Activated CD8-positive, alpha-beta memory T cell treated with anti-CD3 and anti-CD28 coated beads for 48 hours (primary cell): ENCODE results near the gene TTC38.

ENCODE experiments used
- DNase-seq, 3 experiments: peaks; one replicate each; pipeline ENCODE4 v3.0.0-alpha.2; 2020; ENCODE audit warnings: low read depth in 2 of 3, low spot score in 2 of 3

The TTC38 gene

DNA sequence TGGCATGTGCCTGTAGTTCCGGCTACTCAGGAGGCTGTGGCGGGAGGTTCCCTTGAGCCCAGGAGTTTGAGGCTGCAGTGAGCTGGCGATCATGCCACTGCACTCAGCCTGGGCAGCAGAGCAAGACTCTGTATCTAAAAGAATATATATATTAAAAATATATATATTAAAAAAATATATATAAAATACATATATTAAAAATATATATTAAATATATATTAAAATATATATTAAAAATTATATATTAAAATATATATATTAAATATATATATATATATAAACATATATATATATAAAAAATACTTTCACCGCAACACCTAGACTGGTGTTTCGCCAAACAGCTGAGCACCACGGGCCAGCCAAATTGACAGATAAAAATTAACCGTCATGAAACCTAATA, 8.8 kb downstream of the TTC38 start:
- no peak for DNase-seq

DNA sequence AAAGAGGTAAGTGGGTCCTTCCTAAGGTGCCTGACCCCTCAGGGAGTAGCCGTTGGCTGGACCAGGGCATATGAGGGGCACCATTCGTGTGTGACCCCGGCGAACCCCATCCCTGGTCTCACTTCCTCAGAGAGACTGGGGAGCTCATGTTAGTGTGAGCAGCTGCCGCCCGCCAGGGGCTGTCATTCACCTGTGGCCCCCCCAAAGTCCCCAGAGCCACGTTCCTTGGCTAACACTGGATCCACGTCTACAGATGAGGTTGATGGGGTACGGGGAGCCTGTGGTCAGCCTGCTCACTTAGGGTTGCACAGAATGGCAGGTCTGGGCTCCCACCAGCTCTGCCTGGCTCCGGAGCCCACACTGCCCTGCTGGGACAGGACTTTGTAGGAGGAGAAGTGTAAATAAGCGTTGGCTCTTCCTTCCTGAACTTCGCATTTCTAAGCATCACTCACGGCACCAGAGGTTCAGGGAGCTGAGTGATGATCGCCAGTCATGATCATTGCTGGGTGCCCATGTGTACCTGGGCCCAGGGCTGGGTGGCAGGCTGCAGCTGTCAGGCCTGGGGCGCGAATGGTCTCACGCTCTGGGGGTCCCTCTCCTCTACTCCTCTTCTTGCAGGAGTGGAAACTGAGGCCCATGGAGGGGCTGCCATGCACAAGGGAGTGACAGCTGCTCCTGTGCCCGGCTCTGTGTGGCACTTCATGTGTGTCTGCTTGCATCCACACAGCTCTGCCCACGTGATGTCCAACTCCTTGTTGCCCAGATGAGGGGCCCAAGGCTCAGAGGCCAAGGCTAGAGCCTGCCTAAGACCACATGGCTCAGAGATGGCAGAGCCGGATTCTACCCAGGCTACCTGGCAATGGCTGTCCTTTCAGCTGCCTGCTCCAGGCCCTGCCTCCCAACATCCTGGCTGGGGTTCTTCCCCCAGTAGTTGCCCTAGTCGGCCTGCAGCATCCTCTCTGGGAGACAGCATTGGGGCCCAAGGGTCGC, 11.1 kb downstream of the TTC38 start:
- no peak for DNase-seq

DNA sequence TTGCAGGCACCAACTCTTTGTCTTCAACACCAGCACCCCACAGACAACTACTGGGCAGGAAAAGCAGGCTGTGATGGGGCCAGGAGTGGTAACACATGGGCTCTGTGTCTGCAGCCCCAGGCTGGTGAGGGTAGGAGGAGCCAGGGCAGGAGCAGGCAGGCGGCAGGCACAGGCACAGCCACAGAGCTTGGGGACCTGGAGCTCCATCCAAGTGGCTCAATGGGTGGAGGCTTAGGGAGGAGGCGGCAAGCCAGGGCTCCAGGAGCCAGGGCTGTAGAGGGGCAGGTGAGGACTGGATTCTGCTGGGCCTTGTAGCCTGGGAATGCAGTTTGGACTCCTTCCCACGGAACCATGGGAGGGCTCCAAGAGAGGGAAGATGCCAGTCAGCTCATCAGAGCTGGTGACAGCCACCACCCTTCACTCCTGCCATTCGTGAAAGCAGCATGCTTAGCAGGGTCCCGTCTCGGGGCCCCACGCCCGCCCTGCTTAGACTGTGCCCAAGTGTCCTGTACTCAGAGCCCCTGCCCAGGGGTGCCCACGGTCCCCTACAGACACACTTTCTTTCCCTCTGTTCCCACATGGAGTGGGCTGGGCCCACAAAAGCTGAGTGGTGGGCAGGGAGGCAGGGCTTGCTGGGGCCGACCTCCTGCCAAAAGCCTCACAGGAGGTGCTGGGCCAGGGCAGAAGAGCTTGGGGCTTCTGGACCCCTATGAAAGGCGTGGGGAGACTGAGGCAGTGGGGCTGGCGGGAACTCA, 12.4 kb downstream of the TTC38 start:
- no peak for DNase-seq

DNA sequence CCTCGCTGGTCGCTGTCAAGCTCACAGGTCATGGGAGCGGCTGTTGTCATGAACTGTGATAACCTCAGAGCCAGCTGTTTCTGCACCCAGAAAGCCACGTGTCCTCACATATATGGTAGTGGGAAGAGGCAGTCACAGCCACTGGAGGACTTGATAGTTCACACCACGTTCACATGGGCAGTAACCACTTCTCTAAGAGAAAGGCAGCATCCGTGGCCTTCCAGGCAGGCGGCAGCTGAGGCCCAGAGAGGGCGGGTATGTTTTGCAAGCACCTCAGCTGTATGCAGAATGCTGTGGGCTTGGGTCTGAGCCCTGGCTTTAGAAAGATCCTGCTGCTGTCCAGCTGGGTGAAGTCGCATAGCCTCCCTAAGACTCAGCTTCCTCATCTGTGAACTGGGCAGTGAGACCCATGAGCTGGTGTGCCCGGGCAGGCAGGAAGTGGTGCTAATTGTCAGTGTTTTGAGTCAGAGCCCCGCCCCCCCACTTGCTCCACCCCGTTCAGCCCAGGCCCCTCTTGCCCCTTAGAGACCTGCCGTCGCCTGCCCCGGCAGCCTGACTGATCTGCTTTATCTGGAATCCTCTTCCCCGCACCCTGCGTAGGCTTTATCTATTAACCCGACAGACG, 13.3 kb downstream of the TTC38 start:
- DNase-seq, result no peak

DNA sequence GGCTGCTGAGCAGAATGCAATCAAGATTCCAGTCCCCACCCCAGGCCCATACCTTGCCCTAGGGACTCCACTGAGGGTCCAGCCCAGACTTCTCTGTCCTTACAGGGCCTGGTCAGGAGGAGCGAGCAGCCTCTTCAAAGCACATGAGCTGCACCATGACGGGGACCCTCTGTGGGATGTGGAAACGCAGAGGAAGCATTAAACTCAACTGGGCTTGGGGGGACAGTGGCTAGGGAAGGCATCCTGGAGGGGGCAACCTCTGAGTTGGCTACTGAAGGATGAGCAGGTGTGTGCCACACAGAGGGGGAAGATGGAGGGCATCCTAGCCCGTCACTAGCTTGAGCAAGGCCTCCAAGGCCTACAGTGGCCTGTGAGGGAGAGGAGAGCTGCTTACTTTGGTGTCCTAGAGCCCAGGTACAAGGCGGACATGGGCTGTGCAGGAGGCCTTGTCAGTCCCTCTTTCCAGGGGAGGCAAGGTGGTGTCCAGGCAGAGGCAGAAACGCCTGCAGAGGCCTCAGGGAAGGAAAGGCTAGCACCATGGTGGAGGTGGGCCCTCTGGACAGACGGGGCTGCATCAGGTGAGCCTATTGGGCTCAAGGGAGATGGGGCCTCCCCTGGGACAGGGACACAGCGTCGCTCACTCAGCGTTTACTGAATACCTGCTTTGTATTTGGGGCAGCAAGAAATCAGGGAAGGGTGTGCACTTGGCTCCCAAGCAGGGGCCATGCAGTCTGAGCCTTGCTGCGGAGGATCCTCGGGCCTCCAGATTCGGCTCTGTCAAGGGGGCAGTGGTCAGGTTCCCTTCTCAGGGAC, 14.3 kb downstream of the TTC38 start:
- no peak for DNase-seq

DNA sequence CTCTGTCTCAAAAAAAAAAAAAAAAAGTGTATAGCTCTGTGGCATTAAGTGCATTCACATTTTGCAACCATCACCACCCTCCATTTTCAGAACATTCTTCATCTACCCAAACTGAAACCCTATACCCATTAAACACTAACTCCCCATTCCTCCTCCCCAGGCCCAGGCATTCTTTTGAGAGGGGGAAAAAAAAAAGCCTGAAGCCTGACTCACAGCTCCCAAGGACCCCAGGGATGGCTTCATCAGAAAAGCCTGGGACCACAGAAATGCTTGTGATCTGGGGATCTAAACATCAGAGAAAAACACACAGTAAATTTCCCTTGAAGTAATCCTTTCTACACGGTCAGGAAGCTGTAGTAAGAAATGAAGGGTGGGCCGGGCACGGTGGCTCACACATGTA, 18.2 kb downstream of the TTC38 start:
- DNase-seq, result no peak

DNA sequence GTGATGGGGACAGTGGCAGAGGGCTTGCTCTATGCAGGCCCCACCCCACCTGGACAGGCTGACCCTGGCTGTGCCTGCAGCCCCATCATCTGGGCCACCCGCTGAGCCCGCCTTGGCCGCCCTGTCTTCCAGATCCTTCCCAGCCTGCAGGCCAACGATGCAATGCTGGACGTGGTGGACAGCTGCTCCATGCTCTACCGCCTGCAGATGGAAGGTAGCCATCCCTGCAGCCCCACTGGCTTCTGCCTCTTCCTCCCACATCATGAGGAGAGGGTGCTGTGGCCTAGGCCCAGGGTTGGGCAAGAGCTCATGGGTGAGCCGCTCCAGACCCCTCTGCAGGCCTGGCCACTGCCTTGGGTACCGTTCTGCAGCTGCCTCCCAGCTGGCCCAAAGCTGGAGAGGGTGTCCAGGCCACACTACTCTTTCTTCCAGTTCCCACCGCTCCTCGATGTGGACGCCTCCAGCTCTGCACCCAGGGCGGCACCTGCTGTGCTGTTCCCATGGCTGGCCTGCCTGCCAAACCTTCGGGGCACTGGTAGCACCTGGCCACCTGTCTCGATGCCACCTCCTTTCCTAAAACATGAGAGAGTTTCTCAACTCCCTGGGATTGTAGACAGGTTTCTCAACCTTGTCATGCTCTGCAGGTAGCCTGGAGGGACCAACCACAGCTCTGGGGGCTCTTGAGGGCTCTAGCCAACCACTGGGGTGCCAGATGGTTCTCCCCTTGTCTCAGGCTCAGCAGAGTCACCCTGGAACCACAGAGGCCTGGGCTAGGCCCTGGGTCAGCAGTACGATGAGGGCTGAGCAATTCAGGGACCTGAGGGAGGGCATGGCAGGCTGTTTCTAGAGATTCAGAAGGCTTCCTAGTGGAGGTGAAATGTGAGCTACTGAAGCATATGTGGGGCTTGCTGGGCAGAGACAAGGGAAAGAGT, 19.4 kb downstream of the TTC38 start:
- no peak for DNase-seq

DNA sequence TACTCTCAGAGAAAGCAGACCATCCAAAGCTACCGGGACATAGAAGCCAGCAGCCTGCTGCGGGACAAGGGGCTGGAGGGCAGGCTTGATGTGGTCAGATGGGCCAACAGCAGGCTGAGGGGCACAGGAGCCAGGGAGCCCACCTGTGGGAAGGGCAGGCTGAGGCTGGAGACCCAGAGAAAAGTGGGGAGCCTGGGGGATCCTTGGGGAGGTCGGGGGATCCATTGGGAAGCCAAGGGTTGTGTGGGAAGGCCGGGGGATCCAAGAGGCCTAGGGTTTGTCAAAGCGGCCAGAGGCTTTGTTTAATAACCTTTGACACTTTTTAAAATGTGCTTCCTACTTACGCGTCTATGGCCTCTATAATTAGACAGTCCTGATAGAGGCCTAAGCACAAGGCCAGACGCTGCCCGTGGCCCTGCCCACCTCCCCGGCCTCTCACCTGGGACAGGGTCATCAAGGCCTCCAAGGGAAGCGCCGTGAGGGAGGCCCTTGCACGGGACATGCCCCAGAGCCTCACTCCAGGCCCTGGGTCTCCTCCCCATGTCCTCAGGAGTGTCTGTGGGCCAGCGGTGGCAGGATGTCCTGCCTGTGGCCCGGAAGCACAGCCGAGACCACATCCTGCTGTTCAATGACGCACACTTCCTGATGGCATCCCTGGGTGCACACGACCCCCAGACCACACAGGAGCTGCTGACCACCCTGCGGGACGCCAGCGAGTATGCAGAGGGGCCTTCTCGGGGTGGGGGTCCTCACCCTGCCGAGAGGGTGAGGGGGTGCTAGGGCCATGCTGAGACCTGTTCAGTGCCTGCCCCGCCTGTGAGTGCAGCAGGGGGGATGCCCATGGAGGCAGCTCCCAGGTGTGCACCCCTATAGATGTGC, 20.3 kb downstream of the TTC38 start:
- no peak for DNase-seq

DNA sequence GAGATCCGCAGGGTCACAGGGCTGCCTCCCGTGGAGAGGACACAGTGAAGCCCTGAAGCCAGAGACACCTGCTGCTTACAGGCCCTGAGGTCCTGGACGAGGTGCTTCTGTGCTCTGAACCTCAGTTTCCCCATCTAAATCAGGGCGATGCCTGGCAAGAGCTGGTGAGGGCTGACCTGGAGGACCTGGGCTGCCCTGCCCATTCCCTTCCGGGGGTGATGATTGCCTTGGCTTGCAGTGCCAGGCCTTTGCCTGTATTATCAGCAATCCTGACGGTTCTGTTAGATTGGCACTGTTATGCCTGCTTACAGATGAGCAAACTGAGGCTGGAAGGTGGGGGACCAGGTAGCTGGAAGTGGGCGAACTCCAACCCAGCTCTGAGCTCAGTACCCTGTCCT, 21.0 kb downstream of the TTC38 start:
- no peak for DNase-seq

DNA sequence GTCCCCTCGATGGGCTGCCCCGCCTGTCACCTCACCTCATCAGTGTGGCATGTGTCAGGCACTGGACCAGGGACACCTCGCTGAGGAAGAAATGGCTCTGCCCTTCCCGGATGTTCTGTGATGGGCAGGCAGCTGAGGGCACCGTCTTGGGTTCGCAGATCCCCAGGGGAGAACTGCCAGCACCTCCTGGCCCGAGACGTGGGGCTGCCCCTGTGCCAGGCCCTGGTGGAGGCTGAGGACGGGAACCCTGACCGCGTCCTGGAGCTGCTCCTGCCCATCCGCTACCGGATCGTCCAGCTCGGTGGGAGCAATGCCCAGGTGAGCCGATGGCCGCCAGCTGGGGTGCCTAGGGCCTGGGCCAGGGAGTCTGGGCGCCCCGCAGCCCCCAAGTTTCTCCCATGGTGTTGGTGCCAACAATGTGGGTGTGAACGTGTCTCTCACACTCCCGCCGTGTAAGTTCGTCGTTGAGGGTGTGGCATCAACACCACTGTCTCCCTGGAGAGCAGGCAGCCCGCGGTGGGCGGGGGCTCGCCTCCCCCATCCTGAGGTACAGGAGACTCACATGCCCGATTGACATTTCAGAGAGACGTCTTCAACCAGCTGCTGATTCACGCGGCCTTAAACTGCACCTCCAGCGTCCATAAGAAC, 21.6 kb downstream of the TTC38 start:
- DNase-seq, result no peak

DNA sequence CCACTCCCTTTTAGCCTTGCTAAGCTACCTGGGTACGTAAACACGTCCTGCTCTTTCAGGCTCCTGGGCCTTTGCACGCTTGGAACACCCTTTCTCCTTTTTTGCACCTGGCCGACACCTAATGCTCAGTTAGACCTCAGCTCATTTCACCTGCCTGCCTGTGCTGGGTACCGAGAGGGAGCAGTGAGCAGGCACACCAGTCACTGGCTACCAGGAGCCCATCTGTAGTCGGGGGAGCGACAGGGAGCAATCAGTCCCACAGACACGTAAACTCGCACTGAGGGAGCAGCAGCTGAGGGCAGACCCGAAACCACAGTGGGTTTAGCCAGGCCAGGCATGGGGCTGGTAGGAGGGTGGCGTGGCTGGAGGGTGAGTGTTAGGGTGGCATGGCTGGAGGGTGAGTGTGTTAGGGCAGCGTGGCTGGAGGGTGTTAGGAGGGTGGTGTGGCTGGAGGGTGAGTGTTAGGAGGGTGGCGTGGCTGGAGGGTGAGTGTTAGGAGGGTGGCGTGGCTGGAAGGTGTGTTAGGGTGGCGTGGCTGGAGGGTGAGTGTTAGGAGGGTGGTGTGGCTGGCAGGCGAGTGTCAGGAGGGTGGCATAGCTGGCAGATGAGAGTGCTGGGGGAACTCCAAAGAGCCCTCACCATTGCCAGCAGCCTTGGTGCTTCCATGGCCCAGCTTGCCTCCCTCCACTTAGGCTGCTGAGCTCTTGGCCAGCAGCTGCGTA, 22.5 kb downstream of the TTC38 start:
- DNase-seq, result no peak

DNA sequence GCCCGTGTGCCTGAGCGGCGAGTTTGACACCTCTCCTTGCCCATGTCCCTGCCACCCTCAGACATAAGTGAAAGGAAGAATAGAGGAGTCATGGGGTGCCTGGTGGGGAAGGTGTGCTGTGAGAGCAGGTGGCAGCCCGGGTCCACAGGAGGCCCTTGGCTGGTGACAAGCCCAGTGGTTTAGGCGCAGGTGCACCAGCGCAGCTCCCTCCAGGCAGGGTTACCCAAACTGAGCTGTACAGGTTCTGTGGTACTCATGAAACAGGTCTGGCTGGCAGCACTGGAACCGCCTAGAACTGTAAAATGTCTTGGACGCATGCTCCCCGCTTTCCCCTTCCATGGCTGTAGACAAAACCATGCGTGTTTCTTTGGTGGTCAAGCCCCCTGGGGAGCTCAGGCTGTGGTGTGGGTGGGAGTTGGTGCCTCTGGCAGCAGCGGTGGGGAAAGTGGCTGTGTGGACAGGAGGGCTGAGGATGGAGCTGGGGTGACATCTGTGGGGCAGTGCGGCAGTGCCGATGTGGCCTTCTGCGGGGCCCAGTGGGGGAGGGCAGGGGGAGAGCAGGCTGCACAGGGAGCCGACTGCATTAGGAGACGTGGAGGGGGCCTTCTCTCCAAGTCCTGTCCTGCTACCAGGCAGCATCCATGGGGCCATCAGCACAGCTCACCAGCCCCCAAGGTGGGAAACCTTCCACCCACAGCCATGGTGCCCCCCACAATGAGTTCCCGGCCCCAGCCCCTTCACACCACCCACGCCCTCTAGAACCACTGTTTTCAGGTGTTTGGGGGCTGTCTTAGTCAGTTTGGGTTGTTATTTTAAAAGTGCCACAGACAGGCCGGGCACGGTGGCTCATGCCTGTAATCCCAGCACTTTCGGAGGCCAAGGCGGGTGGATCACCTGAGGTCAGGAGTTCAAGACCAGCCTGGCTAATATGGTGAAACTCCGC, 23.3 kb downstream of the TTC38 start:
- no peak for DNase-seq

DNA sequence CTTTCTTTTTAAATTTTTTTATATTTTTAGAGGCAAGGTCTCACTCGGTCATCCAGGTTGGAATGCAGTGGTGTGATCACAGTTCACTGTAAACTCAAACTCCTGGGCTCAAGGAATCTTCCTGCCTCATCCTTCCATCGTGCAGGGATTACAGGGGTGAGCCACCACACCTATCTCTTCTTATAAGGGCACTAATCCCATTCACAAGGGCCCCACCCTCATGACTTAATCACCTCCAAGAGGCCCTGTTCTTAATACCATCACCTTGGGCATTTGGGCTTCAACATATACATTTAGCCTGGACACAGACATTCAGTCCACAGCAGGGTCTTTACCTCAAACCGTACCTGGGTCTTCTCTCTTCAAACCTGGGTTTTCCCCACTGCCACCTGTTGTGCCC, 24.4 kb downstream of the TTC38 start:
- no peak for DNase-seq

DNA sequence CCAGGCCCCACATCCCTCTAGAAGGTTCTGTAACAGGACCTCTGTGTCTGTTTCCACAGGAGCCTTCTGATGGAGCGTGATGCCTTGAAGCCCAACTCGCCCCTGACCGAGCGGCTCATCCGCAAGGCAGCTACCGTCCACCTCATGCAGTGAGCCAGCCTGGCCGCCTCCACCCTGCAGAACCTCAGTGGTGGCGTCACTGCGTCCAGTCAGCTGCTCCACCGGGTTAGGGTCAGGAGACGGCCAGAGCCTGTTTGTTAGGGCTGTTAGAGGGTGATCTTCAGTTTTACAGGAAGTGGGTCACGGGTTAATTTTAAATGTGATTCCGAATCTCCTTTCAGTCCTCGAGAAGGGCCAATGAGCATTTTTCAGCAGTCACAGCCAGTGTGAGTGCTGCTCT, 24.9 kb downstream of the TTC38 start:
- no peak for DNase-seq

DNA sequence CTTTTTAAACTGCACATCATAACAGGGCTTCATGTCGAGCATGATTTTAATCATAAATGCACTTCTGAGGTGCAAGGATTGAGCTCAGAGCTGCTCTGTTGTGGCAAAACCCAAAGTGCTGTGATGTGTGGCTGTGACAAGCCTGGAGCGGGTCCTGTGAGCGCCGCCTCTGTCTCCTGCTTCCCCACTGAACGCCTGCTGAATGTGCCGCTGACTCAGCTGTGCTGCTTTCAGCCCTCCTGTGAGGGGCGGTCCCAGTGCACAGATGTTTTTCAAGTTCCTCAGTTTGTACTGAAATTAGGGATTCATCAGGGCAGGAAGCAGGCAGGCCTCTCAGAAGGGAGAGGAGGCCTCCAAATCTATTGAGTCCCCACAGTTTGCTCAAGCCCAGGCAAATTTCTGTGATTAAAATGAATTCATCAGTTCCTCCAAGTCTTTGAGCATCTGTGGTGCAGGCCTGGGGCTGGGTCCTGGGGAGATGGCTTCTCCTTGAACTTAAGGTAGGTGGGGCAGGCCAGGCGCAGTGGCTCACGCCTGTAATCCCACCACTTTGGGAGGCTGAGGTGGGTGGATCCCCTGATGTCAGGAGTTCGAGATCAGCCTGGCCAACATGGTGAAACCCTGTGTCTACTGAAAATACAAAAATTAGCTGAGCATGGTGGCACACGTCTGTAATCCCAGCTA, 25.9 kb downstream of the TTC38 start:
- DNase-seq, result no peak

DNA sequence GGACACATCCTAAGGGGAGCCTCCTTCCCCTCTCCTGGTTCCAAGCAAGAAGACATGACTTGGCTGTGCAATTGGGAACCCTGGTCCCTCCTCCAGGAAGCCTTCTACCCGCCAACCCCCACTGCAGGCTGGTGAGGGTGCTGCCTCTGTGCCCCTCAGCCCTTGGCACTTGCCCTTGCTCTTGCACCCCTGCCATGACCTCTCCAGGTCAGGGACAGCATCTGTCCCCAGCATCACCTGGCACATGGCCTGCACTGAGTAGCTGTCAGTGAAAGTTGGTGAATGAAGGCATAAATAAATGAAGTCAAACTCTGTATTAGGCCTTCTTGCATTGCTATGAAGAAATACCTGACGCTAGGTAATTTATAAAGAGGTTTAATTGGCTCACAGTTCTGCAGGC, 27.0 kb downstream of the TTC38 start:
- no peak for DNase-seq
